NT2/D1 (cell line): ENCODE results near the gene SIPA1L2.

Experiments
- YY1 ChIP-seq: IDR thresholded peaks from 2 replicates; pipeline ENCODE4 v1.6.1; 2011; ENCODE audit not compliant: insufficient read length, insufficient read depth
- ZNF274 ChIP-seq: IDR thresholded peaks from 2 replicates; pipeline ENCODE4 v1.6.1; 2011; ENCODE audit warnings: mild to moderate bottlenecking, low read depth, low read length

DNA sequence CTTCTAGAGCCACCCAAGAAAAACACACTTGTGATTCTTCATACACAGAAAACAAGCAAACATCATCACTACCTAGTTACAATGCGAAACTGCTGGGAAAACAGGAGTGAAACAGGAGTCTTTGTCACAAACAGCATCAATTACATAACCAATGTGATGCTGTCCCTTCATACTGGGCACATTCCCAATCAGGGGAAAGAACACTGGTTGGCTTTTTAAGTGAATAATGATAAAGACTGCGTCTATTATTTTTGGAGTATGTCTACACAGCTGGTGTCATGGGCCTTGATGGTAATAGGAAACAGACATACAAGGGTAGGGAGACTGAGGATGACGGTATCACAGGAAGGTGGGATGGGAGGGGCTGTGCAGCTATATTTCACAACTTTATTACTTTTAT lies 43.3 kb downstream of the SIPA1L2 start:
- no peak for TF ChIP-seq YY1
- TF ChIP-seq ZNF274, result no peak
